Measurements from ENCODE around the gene STUM. TPM values are rescaled to one million over a fixed set of nuclear protein-coding genes. Genes with fewer than 3 reads are reported as not detected.

The STUM gene
- total and polyA plus RNA-seq, 2 experiments from 2014 or later = 0.23 to 1.3 TPM

- TF ChIP-seq ZNF462 (CRISPR knock-in tag; IDR thresholded peaks at IDR 0.05) (no peak), ZNF331 (CRISPR knock-in tag; IDR thresholded peaks at IDR 0.05; ENCODE audit: low read depth) (no peak)
Measured at GRCh38 chr1:226627050-226627755, 78.6 kb downstream of the STUM start (continued).

- no peaks in the 10 kb centered on the region for H3K4me1 ChIP-seq (ENCODE audit: insufficient read depth)
- no peaks in the 10 kb centered on the region for H3K36me3 ChIP-seq (ENCODE audit: insufficient read depth)
- no peaks in the 10 kb centered on the region for H3K9me2 ChIP-seq (ENCODE audit: insufficient read depth)
- no peaks in the 10 kb centered on the region for H3K79me2 ChIP-seq (replicated peaks; ENCODE audit: insufficient read depth)
- H3K27me3 ChIP-seq (ENCODE audit: insufficient read depth) = peaks cover 13% of the 10 kb centered on the region
- H3K4me2 ChIP-seq = no peak overlapping the region
- H3K27ac ChIP-seq (ENCODE audit: low read depth) = no peak overlapping the region
- H3K4me3 ChIP-seq = no peak overlapping the region
- Mint-ChIP-seq H3K36me3 (ENCODE audit: low read depth) (peaks cover 4% of the 10 kb centered on the region; the same call in 1 of the 3 replicates), H3K27ac (no peak overlapping the region), H3K4me3 (no peak overlapping the region), H3K9me3 (peaks cover 10% of the 10 kb centered on the region; the same call in 2 of the 3 replicates), H3K4me1 (0 out of 3 replicates have a peak, but pooled peaks cover 3% of the 10 kb centered on the region), H3K27me3 (ENCODE audit: insufficient read depth, low read depth, poor library complexity) (peaks cover 18% of the 10 kb centered on the region)
- no peak for DNase-seq (ENCODE audit: low spot score)
- no peak for ATAC-seq
- no peak overlapping the region for H2AFZ ChIP-seq
- TF ChIP-seq REST (IDR thresholded peaks at IDR 0.05; ENCODE audit: unreplicated experiment) (no peak), STAT1 (IDR thresholded peaks at IDR 0.05; ENCODE audit: unreplicated experiment) (no peak), CTCF (conservative IDR thresholded peaks at IDR 0.05; ENCODE audit: low read depth in 2 of 2) (no peak), ETS1 (IDR thresholded peaks at IDR 0.05) (no peak), NANOG (IDR thresholded peaks at IDR 0.05; ENCODE audit: borderline replicate concordance) (no peak), ZNF331 (CRISPR knock-in tag; IDR thresholded peaks at IDR 0.05; ENCODE audit: low read depth) (no peak)
- no peaks in the 10 kb centered on the region for H4K20me1 ChIP-seq (replicated peaks; ENCODE audit: insufficient read depth)
- no peaks in the 10 kb centered on the region for H3F3A ChIP-seq (replicated peaks; ENCODE audit: low read depth)
Measured at GRCh38 chr1:226627924-226628611, 79.5 kb downstream of the STUM start.
